NCI-H2081 treated with DMSO at 0.1 percent for 48 hours (cell line): ENCODE results near the gene PEG3.
"Not testable (repeated sequence)": the region's sequence is repeated elsewhere in the genome, so short reads cannot be mapped to it uniquely, and the experiment has no call there.

Source experiments
- DNase-seq: peaks from one replicate; lab custom pipeline; 2025; lab: John Stamatoyannopoulos, UW

The PEG3 gene

GRCh38 chr19:56840451-56841192 lies at the start of gene PEG3, which contains the start of gene ZIM2:
Gene PEG3 (minus strand): TSS chr19:56840726. CDS start chr19:56824655, 16,071 bp downstream.
Gene ZIM2 (minus strand): TSS chr19:56840726. CDS start chr19:56824277, 16,449 bp downstream.
- DNase-seq = no peak

- DNase-seq = no peak
Observed at GRCh38 chr19:56885173-56885985, 44.9 kb upstream of the PEG3 start.

GRCh38 chr19:56884441-56884840 lies 43.9 kb upstream of the PEG3 start:
- DNase-seq = no peak

DNA sequence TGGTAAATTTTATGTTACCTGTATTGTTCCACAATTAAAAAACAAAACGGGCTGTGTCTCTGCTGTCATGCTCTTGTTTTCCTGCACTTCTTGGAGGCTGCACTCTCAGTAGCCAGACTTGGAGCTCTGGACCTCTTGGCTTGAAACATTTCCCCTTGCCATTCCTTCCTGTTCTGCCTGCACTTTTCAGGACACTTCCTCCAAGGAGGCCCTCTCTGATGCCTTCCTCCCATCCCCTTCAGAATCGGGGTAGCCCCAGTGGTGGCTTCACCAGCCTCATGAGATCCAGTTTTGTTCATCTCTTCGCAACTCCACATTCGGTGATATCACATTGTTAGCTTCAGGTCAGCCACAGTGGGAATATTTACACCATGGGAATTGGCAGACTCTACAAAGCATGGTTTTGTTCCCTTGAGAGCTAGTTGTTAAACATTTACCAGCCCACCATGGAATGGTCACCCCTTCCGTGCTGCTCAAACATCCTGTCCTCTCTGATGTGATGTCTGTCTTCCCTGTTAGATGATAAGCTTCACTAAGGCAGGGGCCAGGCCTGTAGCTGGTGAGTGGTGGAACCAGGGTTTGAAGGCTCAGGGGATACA lies 40.2 kb upstream of the PEG3 start:
- DNase-seq = no peak

DNA sequence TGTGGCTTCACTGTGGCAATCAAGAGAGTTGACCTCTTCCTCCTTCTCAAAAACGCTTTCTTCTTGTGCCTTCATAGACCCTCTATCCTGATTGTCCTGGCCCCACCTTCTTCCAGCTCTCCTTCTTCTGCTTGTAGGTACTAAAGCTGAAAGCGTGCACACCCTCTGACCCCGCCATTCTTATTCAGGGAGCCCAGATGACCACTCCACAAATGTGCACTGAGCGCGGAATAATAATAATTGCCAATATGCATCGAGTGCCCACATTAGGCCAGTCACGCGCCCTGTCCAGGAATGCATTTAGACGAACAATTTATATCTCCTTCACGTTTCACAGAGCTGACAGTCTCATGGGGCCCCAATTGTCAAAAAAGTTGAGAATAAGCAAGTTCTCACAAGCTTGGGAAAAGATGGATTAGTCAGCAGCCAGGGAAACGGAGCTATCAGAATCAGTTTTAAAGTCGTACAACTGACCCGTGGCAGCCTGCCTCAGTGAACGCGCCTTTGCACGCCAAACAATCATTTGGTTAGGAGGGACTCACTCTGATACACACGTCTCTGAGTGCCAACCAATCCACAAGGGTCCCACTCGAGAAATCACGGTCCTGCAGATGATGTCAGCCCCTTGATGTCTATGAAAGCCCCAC lies 36.7 kb upstream of the PEG3 start:
- DNase-seq = no peak

DNA sequence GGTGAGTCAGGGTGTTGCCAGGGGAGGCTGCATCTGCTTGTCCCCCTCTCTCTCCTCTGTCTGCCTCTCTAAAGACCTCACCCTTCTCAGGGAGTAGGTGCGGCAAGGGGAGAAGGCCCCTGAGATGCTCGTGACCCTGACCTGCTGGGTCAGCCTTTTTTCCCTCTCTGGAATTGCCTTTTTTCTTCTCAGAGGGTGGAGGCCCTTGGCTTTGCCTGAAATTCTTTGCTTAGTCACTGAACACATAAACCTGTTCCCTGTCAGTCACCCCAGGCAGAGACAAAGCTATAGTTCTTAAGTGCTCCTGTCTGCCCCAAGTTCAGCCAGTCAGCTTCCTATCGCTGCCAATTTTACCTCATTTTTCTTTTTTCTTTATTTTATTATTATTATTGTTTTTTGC lies 35.2 kb upstream of the PEG3 start:
- no peak for DNase-seq

- no peak for DNase-seq
Observed at GRCh38 chr19:56874530-56874929, 34.0 kb upstream of the PEG3 start.

GRCh38 chr19:56873493-56873892 lies 33.0 kb upstream of the PEG3 start:
- DNase-seq = no peak

DNA sequence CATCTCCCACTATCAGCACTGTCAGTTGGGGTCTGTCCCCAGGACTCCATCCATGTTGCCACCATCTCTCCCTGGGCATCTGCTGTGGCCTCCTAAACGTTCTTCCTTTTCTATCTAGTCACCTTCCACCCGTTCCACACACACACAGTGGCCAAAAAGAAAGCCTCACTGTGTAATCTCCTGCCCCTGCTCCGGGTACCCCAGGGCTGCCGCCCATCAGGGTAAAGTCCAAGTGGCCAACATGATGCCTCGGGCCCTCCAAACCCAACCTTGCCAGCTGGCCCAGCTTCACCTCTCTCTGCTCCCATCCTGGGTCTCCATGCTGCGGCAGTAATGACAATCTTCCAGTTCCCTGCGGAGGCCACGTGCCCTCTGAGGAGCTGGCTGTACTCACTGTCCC lies 29.4 kb upstream of the PEG3 start:
- no peak for DNase-seq

- DNase-seq = no peak
Observed at GRCh38 chr19:56868446-56868845, 27.9 kb upstream of the PEG3 start.

- no peak for DNase-seq
Observed at GRCh38 chr19:56866538-56866937, 26.0 kb upstream of the PEG3 start.

DNA sequence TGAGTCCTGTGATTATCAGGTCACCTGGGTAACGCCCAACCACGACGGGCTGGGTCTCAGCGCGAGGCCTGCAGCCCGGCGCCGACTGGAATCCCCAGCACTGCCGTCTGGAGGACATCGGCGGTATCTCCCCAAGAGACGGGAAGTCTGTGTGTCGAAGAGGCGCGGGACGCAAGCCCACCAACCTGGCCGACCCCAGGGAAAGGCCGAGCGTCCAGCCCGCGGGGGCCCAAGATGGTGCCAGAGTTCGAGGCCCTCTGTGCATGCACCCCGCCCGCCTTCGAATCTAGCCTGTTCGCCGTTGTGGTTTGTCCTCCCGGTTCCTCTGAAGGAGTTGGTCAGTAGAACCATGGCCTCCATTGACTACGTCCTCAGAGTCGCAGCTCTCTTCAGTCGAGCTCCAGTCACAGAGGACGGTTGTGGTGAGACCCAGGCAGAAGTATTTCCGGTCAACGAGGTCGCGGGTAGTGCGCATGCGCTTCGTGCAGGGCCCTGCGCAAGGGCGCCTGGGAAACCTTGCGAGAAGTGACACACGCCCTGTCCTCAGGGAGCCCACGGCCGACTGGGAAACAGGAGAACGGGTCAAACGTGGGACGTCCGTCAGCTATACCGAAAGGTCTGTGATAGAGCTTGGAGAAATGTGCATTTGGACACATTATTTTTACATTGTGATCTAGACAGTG lies 24.1 kb upstream of the PEG3 start:
- no peak for DNase-seq

GRCh38 chr19:56862741-56863140 lies 22.2 kb upstream of the PEG3 start:
- no peak for DNase-seq

GRCh38 chr19:56860409-56860808 lies 19.9 kb upstream of the PEG3 start:
- not testable (repeated sequence) for DNase-seq

DNA sequence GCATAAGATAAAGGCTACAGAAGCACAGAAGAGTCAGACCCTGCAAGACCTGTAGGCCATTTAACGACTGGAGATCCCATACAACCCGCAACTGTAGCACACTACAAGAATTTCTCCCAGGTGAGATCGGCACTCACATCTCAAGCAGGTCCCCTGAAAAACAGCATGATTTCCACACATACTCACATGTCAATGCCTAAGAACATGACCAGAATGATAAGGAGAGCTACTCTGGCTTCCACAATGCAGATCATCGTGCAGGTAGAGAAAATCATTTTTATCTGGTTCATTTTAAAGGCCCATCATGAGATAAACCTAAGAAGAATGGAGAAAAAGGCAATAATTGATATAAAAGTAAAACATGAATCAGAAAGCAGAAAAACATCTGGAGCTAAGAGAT lies 17.5 kb upstream of the PEG3 start:
- no peak for DNase-seq

- DNase-seq = no peak
Observed at GRCh38 chr19:56856822-56857221, 16.3 kb upstream of the PEG3 start.

GRCh38 chr19:56852361-56852760 lies 11.8 kb upstream of the PEG3 start:
- DNase-seq = not testable (repeated sequence)

- no peak for DNase-seq
Observed at GRCh38 chr19:56848166-56848565, 7.6 kb upstream of the PEG3 start.

DNA sequence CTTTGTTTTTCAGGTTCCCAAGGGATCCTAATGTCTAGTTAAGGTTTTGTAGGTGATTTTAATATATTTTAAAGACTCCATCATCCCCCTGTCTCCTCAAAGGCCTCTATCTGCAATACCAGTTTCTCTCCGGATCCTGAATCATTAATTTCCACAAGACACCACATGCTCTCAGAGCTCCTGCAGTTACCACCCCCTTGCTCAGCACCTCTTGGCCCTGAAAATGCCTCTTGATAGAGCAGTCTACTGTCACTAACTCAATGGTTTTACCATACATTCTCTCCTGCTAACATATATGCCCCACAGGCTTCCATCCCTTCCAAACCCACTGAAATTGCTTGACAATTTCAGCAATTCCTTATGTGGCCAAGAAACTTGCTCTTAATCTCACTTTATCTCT lies 1.9 kb upstream of the PEG3 start:
- no peak for DNase-seq

- DNase-seq = no peak
Observed at GRCh38 chr19:56841193-56841543, 642 bp upstream of the PEG3 start.

DNA sequence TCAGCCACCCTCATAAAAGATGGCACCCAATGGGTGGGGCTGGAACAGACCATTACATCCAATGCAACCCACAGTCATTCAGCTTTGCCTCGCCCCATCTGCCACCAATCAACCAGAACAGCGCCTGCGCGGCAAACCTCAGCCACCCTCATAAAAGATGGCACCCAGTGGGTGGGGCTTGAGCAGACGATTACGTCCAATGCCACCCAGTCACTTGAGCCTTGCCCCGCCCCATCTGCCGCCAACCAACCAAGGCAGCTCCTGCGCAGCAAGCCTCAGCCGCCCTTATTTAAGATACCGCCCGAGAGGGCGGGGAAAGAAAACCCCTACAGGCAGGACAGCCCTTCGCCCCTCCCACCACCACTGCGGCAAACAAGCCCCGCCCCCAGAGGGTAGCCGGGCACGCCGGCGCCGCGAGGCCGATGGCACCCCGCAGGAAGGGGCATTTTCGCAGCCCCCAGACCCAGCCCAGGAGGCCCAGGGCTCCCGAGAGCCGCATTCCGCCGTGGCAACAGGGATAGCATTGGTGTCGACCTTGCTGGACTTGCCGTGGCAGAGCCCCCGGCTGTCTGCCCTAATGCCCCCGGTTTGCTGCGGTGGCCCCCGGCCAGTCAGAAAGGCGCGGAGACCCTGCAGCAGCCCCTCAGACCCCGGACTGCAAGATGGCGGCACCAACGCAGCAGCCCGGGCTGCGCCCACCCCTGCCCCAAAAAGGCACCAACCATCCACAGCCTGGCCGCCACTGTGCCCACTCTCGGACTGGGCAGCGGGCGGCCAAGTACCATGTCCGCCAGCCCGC lies 675 bp downstream of the PEG3 start:
- no peak for DNase-seq
